NCI-H2171 (cell line): ENCODE measurements around the gene USP43.
"Not testable (repeated sequence)": the region's sequence is repeated elsewhere in the genome, so short reads cannot be mapped to it uniquely, and the experiment has no call there.

Experiments used
- DNase-seq: peaks from one replicate; lab custom pipeline; 2025; lab: John Stamatoyannopoulos, UW

USP43 gene

DNA sequence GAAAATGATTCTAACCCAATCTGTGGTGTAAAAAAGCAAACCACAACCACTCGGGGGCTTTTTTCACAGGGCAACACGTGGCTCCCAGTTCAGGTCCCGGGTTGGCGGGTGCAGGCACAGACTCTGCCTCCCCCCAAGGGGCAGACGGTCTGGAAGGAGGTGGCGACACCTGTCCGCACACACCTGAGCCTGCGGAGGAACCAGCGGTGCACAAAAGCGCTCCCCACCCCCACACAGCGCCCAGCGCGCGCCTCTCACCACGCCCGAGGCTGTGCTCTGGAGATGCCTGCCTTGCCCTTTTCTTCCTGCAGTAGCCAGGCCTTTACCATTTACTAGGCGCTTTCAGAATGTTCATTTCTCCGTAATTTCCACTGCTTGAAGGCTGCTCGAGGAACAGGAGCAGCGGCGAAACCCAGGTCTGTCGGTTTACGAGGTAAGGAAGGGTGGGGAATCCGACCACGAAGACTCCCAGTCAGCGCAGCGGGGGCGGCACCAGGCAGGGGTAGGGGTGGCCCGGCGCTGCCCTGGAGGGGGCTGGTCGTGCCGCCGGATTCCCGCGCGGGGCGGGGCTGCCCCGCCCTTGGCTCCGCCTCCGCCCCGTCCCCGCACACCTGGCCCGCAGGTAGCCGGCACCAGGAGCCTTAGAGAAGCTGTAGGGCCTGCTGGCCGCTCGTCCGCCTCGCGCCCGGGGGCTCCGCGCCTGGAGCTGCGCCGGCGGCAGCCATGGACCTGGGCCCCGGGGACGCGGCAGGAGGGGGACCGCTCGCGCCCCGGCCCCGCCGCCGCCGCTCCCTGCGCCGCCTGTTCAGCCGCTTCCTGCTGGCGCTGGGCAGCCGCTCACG lies at the start of gene USP43:
Gene USP43 (plus strand): TSS at position 608 of the 842 bp plus-strand sequence. CDS start 116 bp downstream, at position 724.
- DNase-seq: peak; percentile 15

GRCh38 chr17:9597638-9598037 lies 47.7 kb upstream of the USP43 start:
- DNase-seq: not testable (repeated sequence)

GRCh38 chr17:9598661-9599060 lies 46.7 kb upstream of the USP43 start:
- no peak for DNase-seq

GRCh38 chr17:9604583-9604982 lies 40.7 kb upstream of the USP43 start:
- DNase-seq: not testable (repeated sequence)

- DNase-seq: no peak
Measured at GRCh38 chr17:9606453-9606852, 38.9 kb upstream of the USP43 start.

DNA sequence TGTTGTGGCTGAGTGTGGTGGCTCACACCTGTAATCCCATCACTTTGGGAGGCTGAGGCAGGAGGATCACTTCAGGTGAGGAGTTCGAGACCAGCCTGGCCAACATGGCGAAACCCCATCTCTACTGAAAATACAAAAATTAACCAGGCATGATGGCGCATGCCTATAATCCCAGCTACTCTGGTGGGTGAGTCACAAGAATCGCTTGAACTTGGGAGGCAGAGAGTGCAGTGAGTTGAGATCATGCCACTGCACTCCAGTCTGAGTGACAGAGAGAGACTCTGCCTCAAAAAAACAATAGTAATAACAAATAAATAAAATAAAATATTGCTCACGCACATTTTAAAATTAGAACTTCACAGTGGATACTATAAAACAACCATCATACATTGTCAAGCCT lies 38.3 kb upstream of the USP43 start:
- DNase-seq: not testable (repeated sequence)

- no peak for DNase-seq
Measured at GRCh38 chr17:9611557-9611956, 33.8 kb upstream of the USP43 start.

GRCh38 chr17:9612006-9612405 lies 33.3 kb upstream of the USP43 start:
- no peak for DNase-seq

DNA sequence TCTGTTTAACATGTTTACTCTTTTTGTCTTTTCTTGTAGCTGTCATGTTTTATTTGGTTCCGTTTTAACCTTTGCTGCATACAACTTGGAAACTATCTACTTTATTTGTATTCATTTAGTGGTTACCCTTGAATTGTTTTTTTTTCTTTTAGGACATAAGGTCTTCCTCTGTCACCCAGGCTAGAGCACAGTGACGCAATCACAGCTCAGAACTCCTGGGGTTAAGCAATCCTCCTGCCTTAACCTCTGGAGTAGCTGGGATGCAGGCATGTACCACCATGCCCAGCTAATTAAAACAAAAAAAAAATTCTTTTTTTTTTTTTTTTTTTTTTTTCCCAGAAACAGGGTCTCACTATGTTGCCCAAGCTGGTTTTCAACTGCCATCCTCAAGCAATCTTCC lies 29.8 kb upstream of the USP43 start:
- no peak for DNase-seq

DNA sequence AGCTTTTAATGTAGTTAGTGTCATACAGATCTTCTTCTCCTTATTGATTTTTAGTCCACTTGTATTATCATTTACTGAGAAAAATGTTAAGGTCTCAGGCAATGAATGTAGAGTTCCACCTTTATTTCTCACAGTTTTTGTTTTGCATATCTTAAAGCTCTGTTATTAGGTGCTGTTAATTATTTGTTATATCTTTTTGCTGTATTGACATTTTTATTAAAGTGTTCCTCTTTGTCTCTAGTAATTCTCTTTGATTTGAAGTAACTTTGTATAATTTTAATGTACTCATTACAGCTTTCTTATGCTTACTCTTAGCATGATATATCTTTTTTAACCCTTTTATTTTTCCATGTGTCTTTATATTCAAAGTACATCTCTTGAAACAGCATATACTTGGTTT lies 22.4 kb upstream of the USP43 start:
- no peak for DNase-seq

- no peak for DNase-seq
Measured at GRCh38 chr17:9628509-9628908, 16.8 kb upstream of the USP43 start.

- DNase-seq: no peak
Measured at GRCh38 chr17:9632741-9633140, 12.6 kb upstream of the USP43 start.

DNA sequence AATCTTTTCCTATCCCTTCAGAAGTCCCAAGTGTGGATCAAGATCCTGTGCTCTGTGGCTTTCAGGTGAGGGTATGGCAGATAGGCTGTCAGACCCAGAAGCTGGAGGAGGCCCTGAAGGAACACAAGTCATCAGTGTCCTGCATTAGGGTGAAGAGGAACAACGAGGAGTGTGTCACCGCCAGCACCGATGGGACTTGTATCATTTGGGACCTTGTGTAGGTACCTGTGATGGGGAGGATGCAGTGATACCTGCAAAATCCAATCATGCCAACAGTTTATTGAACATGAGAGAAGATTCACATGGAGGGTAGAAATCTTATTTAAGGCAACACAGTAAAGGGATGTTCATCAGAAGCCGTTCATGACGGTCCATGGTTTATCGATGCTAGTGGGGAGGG lies 10.0 kb upstream of the USP43 start:
- no peak for DNase-seq

DNA sequence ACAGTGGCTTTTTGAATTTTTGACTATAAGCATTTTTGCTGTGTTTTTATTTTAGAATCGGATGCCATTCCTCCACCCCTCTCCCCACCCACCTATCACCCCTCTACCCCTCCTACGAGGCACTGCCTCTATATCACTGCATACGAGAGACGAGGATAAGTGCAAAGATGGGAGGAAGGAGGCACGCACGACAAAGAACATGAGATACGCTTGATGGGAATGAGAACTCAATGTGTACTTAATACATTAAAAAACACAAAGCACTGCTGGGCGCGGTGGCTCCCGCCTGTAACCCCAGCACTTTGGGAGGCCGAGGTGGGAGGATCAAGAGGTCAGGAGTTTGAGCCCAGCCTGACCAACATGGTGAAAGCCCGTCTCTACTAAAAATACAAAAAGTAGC lies 8.8 kb upstream of the USP43 start:
- DNase-seq: no peak

- DNase-seq: not testable (repeated sequence)
Measured at GRCh38 chr17:9640388-9640787, 4.9 kb upstream of the USP43 start.

DNA sequence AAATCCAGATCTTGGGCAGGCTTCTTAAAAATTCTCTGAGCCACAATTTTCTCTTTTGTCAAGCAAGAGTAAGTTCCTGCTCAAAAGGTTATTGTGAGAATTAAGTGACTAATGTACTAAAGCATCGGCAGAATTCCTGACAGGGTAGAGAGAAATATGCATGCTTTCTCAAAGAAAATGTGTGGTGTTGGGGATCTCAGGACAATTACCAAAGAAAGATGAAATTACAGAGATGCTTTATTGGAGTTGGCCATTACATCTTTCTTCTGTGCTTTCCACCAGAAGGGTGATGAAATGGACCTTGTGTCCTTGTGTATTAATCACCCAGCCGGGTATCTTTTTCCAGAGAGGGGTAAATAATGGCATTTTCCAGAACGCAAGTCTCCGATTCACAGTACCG lies 1.7 kb upstream of the USP43 start:
- DNase-seq: no peak

DNA sequence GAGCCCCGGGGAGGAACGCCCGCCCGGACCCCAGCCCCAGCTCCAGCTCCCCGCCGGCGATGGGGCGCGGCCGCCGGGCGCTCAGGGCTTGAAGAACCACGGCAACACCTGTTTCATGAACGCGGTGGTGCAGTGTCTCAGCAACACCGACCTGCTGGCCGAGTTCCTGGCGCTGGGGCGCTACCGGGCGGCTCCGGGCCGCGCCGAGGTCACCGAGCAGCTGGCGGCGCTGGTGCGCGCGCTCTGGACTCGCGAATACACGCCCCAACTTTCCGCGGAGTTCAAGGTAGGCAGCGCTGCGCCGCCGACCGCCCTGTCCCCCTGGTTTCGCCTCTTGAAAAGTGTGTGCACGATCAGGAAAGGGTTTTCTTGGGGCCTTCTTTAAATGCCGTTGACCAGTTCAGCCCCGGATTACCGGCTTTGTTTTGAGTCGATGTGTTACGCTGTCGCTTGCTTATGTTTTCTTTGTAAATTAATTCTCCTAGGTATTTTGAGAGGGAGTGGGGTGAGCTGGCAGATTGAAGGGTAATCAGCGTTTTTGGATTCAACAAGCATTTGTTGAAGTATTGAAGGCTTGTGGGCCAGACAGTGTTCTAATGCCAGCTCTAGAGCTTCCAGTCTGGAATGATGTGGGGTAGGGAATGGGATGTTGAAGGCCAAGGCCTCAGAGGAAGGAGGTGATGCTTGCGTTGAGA lies 681 bp downstream of the USP43 start:
- DNase-seq: no peak

GRCh38 chr17:9646546-9646885 lies 1.2 kb downstream of the USP43 start:
- DNase-seq: no peak

- DNase-seq: no peak
Measured at GRCh38 chr17:9647014-9647413, 1.7 kb downstream of the USP43 start.

DNA sequence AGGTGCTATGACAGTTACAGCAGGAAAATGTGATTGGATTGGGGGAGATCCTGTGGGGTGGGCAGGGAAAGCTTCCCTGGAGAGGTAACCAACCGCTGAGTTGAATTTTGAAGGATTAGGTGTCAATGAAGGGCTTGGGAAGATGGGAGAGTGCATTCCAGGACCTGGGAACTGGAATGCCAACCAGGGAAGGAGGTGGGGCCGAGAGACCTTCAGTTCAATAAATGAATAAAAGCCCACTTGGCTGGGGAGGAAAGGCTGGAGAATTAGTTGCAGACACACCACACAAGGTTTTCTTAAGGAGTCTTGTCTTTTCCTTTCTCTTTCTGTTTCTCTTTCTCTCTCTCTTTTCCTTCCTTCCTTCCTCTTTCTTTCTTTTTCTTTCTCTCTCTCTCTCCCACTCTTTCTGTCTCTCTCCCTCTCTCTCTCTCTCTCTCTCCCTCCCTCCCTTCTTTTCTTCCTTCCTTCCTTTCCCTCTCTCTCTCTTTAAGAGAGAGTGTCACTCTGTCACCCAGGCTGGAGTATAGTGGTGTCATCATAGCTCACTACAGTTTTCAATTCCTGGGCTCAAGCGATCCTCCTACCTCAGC lies 3.3 kb downstream of the USP43 start:
- DNase-seq: no peak

- no peak for DNase-seq
Measured at GRCh38 chr17:9658593-9659211, 13.4 kb downstream of the USP43 start.

- DNase-seq: no peak
Measured at GRCh38 chr17:9661027-9661426, 15.7 kb downstream of the USP43 start.

DNA sequence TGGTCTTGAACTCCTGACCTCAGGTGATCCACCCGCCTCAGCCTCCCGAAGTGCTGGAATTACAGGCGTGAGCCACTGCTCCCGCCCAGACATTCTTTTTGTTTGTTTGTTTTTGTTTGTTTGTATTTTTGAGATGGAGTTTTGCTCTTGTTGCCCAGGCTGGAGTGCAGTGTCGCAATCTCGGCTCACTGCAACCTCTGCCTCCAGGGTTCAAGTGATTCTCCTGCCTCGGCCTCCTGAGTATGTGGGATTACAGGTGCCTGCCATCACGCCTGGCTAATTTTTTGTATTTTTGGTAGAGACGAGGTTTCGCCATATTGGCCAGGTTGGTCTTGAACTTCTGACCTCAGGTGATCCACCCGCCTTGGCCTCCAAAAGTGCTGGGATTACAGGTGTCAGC lies 18.2 kb downstream of the USP43 start:
- DNase-seq: not testable (repeated sequence)
